HG03175 (cell line): Measurements from ENCODE around the gene KY.

ENCODE experiments used
- ATAC-seq: cut with Tn5 transposase; IDR thresholded peaks from one replicate; pipeline ENCODE4 v1.9.1; 2021; ENCODE audit warnings: mild to moderate bottlenecking, moderate library complexity; ENCODE audit not compliant: unreplicated experiment

KY gene

GRCh38 chr3:134559591-134559990, 91.2 kb downstream of the KY start:
- ATAC-seq: no peak
